OCI-LY1 (cell line): ENCODE measurements around the gene ZNF878.

Experiments used
- H2AFZ ChIP-seq: fragments of 200-600 bp; sonication (generic), shearing (Covaris generic); 2 replicates; pipeline ENCODE4 v1.6.0; 2014; ENCODE audit warnings: antibody characterized with exemption, mild to moderate bottlenecking, low read length
- H3F3A ChIP-seq: fragments of 200-600 bp; sonication (generic), shearing (Covaris generic); 2 replicates; pipeline ENCODE4 v1.6.0; 2014; ENCODE audit warnings: mild to moderate bottlenecking, antibody characterized with exemption, low read length, moderate library complexity; ENCODE audit not compliant: insufficient read depth
- H3K27ac ChIP-seq: fragments of 200-600 bp; sonication (generic); 2 replicates; pipeline ENCODE4 v1.5.1; 2014; ENCODE audit warnings: low read length, mixed run types, mild to moderate bottlenecking, low read depth; ENCODE audit not compliant: poor library complexity, severe bottlenecking
- H3K27me3 ChIP-seq: fragments of 200-600 bp; sonication (generic); 2 replicates; pipeline ENCODE4 v1.6.0; 2014; ENCODE audit warnings: antibody characterized with exemption, mild to moderate bottlenecking, low read length, moderate library complexity; ENCODE audit not compliant: insufficient read depth
- H3K36me3 ChIP-seq: fragments of 200-600 bp; sonication (generic); 2 replicates; pipeline ENCODE4 v1.6.1; 2014; ENCODE audit warnings: mild to moderate bottlenecking, antibody characterized with exemption, low read length, moderate library complexity, mixed read lengths; ENCODE audit not compliant: insufficient read depth
- H3K4me1 ChIP-seq: fragments of 200-600 bp; sonication (generic); 2 replicates; pipeline ENCODE4 v1.5.1; 2014; ENCODE audit warnings: mild to moderate bottlenecking, low read length, moderate library complexity; ENCODE audit not compliant: insufficient read depth, severe bottlenecking
- H3K4me2 ChIP-seq: fragments of 200-600 bp; sonication (generic), shearing (Covaris generic); 2 replicates; pipeline ENCODE4 v1.6.1; 2014; ENCODE audit warnings: low read length
- H3K4me3 ChIP-seq: fragments of 200-600 bp; sonication (generic); 2 replicates; pipeline ENCODE4 v1.5.1; 2014; ENCODE audit warnings: low read length, low read depth, mild to moderate bottlenecking, mixed read lengths; ENCODE audit not compliant: poor library complexity, severe bottlenecking
- H3K79me2 ChIP-seq: fragments of 200-600 bp; shearing (Covaris generic); 2 replicates; pipeline ENCODE4 v1.6.1; 2016; ENCODE audit warnings: mixed run types, low read length, mixed read lengths; ENCODE audit not compliant: insufficient read depth
- H3K9ac ChIP-seq: fragments of 200-600 bp; sonication (generic), shearing (Covaris generic); 2 replicates; pipeline ENCODE4 v1.6.1; 2014; ENCODE audit warnings: mild to moderate bottlenecking, low read length, mixed read lengths
- H3K9me2 ChIP-seq: fragments of 200-600 bp; sonication (generic), shearing (Covaris generic); 2 replicates; pipeline ENCODE4 v1.6.1; 2014; ENCODE audit warnings: low read depth, mild to moderate bottlenecking, low read length, mixed read lengths
- H3K9me3 ChIP-seq: fragments of 200-600 bp; shearing (Covaris generic); 2 replicates; pipeline ENCODE4 v1.6.1; 2014; ENCODE audit warnings: low read length, mixed read lengths
- H4K20me1 ChIP-seq: fragments of 200-600 bp; sonication (generic), shearing (Covaris generic); 2 replicates; pipeline ENCODE4 v1.6.0; 2016; ENCODE audit warnings: mild to moderate bottlenecking, low read length; ENCODE audit not compliant: insufficient read depth
- CTCF ChIP-seq: fragments of 200-600 bp; sonication (generic), shearing (Covaris generic); IDR thresholded peaks from 2 replicates; pipeline ENCODE4 v1.5.1; 2017; ENCODE audit warnings: mild to moderate bottlenecking, antibody characterized with exemption, low read length, moderate library complexity, mixed read lengths
- EZH2 ChIP-seq: fragments of 200-600 bp; sonication (generic), shearing (Covaris generic); IDR thresholded peaks from 2 replicates; pipeline ENCODE4 v1.8.0; 2017; ENCODE audit warnings: borderline replicate concordance, mixed run types, mild to moderate bottlenecking, antibody characterized with exemption, low read length, moderate library complexity, mixed read lengths

The ZNF878 gene

GRCh38 chr19:12042893-12043292, 9.9 kb downstream of the ZNF878 start:
- Histone ChIP-seq H3K9me2 (no peaks in the 10 kb centered on the region), H2AFZ (no peak overlapping the region), H3K27ac (no peak overlapping the region), H3K4me2 (no peak overlapping the region), H3K27me3 (no peaks in the 10 kb centered on the region), H3K79me2 (no peaks in the 10 kb centered on the region), H3F3A (no peaks in the 10 kb centered on the region), H3K36me3 (peaks cover 24% of the 10 kb centered on the region), H3K9ac (no peak overlapping the region), H4K20me1 (no peaks in the 10 kb centered on the region), H3K4me1 (no peaks in the 10 kb centered on the region), H3K9me3 (peaks cover 36% of the 10 kb centered on the region), H3K4me3 (no peak overlapping the region)
- no peak for TF ChIP-seq EZH2
- no peak for TF ChIP-seq CTCF

GRCh38 chr19:12035220-12036172, 17.3 kb downstream of the ZNF878 start, which contains the start of gene ZNF433:
TSS of gene ZNF433 (minus strand) at chr19:12035679. CDS start at chr19:12035539, 140 bp downstream.
- Histone ChIP-seq H3K27me3 (no peaks in the 10 kb centered on the region), H3K79me2 (no peaks in the 10 kb centered on the region), H2AFZ (no peak within 1 kb of the TSS), H4K20me1 (no peaks in the 10 kb centered on the region), H3K4me3 (peak within 1 kb of the TSS; percentile 69), H3K9me3 (0 out of 2 replicates have a peak, but pooled peaks cover 3% of the 10 kb centered on the region), H3K36me3 (no peaks in the 10 kb centered on the region), H3K4me1 (peaks cover 14% of the 10 kb centered on the region), H3K9ac (peak within 1 kb of the TSS; percentile 69), H3K27ac (peak within 1 kb of the TSS; percentile 29), H3F3A (no peaks in the 10 kb centered on the region), H3K4me2 (peak within 1 kb of the TSS; percentile 68), H3K9me2 (no peaks in the 10 kb centered on the region)
- TF ChIP-seq EZH2, result no peak
- TF ChIP-seq CTCF, result no peak

DNA sequence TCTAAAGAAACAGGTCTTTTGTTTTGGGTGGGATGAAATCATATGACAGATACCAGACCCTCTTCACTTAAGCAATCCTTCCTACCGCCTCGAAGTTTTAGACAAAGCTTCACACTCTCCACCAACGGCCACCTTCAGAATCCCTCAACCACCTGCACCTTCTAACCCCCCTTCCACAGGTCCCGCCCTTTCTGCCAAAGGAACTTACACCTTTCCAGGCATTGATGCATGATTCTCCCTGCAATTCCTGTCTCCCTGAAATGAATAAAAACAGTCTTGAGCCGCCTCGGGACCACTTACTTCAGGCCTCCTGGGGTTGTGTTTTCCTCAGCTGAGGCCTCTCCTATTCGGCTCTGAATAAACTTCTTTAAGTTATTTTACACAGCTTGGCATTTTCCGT, 18.1 kb downstream of the ZNF878 start:
- Histone ChIP-seq H3K4me2 (peak overlapping the region; percentile 68), H3F3A (no peaks in the 10 kb centered on the region), H3K27ac (peak overlapping the region; percentile 29), H3K79me2 (no peaks in the 10 kb centered on the region), H3K9me3 (0 out of 2 replicates have a peak, but pooled peaks cover 3% of the 10 kb centered on the region), H4K20me1 (no peaks in the 10 kb centered on the region), H3K9me2 (no peaks in the 10 kb centered on the region), H3K4me3 (peak overlapping the region; percentile 69), H2AFZ (no peak overlapping the region), H3K9ac (peak overlapping the region; percentile 69), H3K27me3 (no peaks in the 10 kb centered on the region), H3K36me3 (no peaks in the 10 kb centered on the region), H3K4me1 (peaks cover 14% of the 10 kb centered on the region)
- TF ChIP-seq EZH2, result no peak
